Fibroblast of the aortic adventitia (primary cell): Measurements from ENCODE around the gene RLF. TPM values are rescaled to one million over a fixed set of nuclear protein-coding genes. Genes with fewer than 3 reads are reported as not detected.
"Not testable (repeated sequence)": the region's sequence is repeated elsewhere in the genome, so short reads cannot be mapped to it uniquely, and the experiment has no call there.

Experiments
- DNase-seq: peaks from one replicate; pipeline ENCODE4 v3.0.0-alpha.2; 2010; ENCODE audit warnings: low read depth
- H3K4me3 ChIP-seq: 2 replicates; pipeline ENCODE4 v1.5.1; 2011; ENCODE audit warnings: low read depth, mild to moderate bottlenecking, control low read depth, low read length, moderate library complexity
- CTCF ChIP-seq: IDR thresholded peaks from 2 replicates; pipeline ENCODE4 v1.5.1; 2011; ENCODE audit warnings: mild to moderate bottlenecking, low read length, control low read depth, inconsistent platforms; ENCODE audit not compliant: insufficient read depth
- total RNA-seq: library from RNA; depleted of rRNA; stranded (reverse); fragments of >200 nt; gene quantifications from 2 replicates; pipeline ENCODE4 v1.2.3, GENCODE V29; 2012; ENCODE audit warnings: low replicate concordance

Gene RLF
- total RNA-seq, 1 donor = 21.9 TPM

- DNase-seq = no peak
- no peak for TF ChIP-seq CTCF
- no peak overlapping the region for H3K4me3 ChIP-seq
These were observed 43.7 kb downstream of the RLF start for GRCh38 chr1:40204856-40205255.

GRCh38 chr1:40210511-40211204, 49.5 kb downstream of the RLF start:
- H3K4me3 ChIP-seq = no peak overlapping the region
- TF ChIP-seq CTCF = no peak
- DNase-seq = no peak

GRCh38 chr1:40218333-40218732, 57.1 kb downstream of the RLF start:
- DNase-seq = no peak
- no peak overlapping the region for H3K4me3 ChIP-seq
- TF ChIP-seq CTCF = no peak

- H3K4me3 ChIP-seq, DNase-seq: not testable (repeated sequence)
These were observed 60.3 kb downstream of the RLF start for GRCh38 chr1:40221471-40221905.

- DNase-seq = no peak
- no peak overlapping the region for H3K4me3 ChIP-seq
- TF ChIP-seq CTCF = no peak
These were observed 61.0 kb downstream of the RLF start for GRCh38 chr1:40221977-40222772.

GRCh38 chr1:40224040-40224439, 62.9 kb downstream of the RLF start:
- no peak for DNase-seq
- no peak overlapping the region for H3K4me3 ChIP-seq
- no peak for TF ChIP-seq CTCF

GRCh38 chr1:40226192-40226591, 65.0 kb downstream of the RLF start:
- no peak for TF ChIP-seq CTCF
- DNase-seq = no peak
- H3K4me3 ChIP-seq = no peak overlapping the region
